SKM-1 (cell line): ENCODE results near the gene ANK3.
A peak's percentile ranks its signal among the peaks of the same experiment; 100 is the strongest.

Source experiments
- DNase-seq: peaks from one replicate; lab custom pipeline; 2025; ENCODE audit not compliant: unreplicated experiment; lab: John Stamatoyannopoulos, UW

Gene ANK3

DNA sequence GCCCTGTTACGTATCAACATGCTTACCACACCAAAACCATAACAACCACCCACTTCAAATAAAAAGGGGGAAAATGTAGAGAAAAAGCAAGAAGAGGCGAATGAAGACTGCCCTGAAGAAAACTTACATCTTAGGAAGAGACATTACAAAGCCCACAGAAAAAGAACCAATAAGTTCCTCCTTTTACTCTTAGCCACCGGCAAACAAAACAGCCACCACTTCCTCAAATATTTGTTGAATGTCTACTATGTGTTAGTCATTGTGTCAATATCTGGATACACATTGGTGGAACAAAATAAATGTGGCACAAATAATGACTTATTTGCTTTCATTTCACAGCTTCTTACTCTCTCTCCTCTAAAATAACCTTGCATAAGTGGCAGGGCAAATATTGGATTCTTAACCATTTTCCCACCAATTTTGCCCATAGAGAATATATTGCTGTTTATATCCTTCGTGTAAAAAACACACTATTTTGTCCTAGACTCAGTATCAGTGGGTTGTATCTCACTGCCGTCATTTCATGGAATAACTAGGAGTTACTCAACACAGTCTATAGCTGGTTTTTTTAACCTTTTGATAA lies 106.8 kb downstream of the ANK3 start:
- DNase-seq: peak; percentile 73

DNA sequence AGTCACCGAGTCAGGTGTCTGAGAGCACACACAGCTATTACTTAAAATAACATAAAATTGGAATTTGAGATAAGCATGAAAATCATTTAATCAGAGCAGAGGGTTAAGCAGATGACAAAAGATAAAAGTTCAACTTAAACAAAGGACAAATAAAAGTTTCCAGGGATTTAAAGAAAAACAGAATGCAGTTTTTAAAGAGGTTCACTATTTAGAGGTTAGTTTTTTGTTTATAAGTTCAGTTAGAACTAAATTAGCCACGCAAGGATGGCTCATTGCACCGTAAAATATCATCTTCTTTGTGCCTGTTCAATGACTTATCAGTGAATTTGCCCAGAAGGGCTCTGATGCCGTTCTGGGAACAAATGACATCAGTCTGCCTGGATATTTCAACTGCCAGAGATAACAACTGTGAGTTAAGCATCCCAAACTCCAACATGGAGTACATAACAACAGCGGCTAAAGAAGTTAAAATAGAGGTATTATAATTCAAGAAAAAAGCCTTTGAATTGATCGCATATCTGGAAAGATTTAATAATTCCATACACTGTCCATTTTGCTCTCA lies 107.8 kb downstream of the ANK3 start:
- no peak for DNase-seq

GRCh38 chr10:60281331-60281730 lies 108.3 kb downstream of the ANK3 start:
- DNase-seq: no peak

GRCh38 chr10:60280475-60280874 lies 109.2 kb downstream of the ANK3 start:
- no peak for DNase-seq

- DNase-seq: no peak
Measured at GRCh38 chr10:60277656-60278055, 112.0 kb downstream of the ANK3 start.

DNA sequence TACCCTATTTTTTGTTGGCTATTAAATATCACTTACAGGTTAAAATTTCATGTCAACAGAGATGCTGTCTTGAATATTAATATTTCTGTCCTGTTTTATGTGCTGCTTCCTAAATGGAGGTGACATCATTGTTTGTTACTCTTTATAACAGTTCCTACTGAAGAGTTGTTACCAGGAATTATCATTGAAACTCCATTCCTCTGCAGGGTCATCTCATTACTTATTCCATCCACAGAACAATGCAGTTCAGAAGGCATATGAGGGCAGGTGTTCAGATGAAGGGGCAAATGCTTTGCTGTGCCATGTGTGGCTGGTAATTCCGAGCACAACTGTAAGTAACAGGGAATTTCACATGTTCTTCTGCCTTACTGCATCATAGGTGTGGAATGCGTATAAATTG lies 113.4 kb downstream of the ANK3 start:
- no peak for DNase-seq

- DNase-seq: peak; percentile 70
Measured at GRCh38 chr10:60271319-60272040, 118.2 kb downstream of the ANK3 start.

GRCh38 chr10:60270426-60270825 lies 119.2 kb downstream of the ANK3 start:
- DNase-seq: no peak

DNA sequence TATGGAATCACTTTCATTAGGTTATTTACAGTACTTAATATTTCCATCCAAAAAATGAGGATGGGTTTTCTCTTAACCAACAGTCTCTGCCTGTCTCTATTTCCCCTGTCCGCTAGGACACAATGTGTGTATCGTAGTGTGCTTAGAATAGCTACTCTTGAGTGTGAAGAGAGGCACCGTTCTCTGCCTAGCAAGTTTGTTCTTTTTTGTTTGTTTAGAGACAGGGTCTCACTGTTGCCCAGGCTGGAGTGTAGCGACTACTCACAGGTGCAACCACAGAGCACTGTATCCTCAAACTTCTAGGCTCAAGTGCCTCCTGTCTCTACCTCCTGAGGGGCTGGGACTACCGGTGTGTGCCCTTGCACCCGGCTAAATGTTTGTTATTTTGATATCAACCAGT lies 121.9 kb downstream of the ANK3 start:
- DNase-seq: no peak

GRCh38 chr10:60266513-60266912 lies 123.2 kb downstream of the ANK3 start:
- no peak for DNase-seq

- DNase-seq: no peak
Measured at GRCh38 chr10:60262647-60263126, 127.0 kb downstream of the ANK3 start.

DNA sequence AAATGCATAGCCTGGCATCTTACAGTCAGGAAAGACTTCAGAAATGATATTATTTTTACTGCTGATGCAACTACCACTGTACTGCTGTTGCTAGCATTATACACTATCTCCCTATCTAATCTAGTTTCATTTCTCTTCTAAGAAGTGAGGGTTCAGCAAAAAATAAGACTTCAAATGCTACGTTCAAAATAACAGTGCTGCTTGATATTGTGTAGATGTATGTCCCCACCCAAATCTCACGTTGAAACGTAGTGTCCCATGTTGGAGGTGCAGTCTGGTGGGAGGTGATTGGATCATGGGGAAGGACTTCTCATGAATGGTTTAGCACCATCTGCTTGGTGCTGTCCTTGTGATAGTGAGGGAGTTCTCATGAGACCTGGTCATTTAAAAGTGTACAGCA lies 129.4 kb downstream of the ANK3 start:
- no peak for DNase-seq

GRCh38 chr10:60258429-60258797 lies 131.3 kb downstream of the ANK3 start:
- DNase-seq: no peak

GRCh38 chr10:60257767-60258428 lies 131.8 kb downstream of the ANK3 start:
- no peak for DNase-seq

DNA sequence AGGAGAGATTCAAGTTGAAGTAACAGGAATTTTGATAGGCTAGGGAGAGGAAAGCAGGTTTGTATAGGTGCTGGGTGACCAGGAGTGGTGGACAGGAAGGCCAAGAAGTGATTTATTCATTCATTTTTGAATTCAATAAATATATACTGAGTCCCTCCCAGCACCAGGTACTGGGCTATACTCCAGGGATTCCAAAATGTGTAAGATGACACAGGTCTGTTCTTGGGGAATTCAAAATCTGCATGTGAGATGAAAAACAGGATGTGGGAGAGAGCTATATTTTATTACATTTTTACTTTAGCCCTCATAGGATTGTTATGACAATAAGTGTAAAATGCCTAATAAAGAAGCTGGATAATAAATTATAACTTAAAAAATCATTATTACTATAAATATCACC lies 134.9 kb downstream of the ANK3 start:
- no peak for DNase-seq

DNA sequence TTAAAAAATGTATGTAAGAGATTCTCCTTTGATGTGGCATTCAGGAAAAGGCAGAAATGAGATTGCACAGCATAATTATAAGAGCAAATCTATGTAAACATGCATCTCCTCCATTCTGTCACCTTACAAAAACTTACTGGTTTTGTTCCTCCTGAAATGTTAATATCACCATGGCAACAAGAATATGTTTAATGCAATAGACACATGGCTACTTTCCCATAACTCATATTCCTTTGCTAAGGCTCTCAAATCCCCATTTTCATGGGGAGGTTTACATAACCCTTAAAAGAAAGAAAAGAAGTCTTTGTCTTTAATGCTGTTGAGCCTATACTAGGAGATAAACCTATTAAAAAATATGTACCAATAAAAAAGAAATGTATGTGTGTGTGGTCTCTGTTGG lies 136.2 kb downstream of the ANK3 start:
- DNase-seq: no peak

DNA sequence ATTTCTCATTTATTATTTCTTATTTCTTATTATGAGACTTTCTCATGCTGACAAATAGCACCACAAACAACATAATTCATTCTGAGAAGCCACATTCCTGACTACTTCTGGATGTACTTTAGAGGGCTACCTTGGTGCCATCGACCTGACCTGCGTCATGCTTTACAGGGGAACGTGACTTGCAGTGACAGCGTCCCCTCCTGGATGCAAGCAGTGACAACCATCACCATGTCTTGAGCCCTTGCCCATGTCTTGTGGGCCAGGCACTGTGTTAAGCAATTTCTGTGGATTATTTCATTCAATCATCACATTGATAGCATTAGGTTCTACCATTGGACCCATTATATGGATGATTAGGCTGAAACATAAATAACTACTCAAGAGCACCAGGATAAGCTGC lies 137.0 kb downstream of the ANK3 start:
- DNase-seq: no peak

DNA sequence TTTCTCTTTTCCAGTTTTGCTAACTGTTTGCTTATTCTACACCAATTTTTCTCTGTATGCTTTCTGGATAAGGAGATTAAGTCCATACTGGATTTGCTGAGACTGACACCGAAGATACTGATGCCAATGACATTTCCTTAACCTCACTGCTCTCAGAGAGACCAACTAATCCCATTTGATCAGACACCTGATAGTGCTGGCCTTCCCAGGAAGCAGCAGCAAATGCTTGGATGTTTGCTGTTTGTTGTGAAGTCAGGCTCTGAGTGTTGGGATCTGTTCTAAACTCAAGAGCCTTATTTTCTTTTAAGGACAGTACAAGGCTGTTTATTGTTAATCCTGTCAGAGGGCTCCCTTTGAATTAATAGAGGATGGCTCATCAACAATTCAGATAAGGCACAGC lies 143.3 kb downstream of the ANK3 start:
- DNase-seq: no peak

DNA sequence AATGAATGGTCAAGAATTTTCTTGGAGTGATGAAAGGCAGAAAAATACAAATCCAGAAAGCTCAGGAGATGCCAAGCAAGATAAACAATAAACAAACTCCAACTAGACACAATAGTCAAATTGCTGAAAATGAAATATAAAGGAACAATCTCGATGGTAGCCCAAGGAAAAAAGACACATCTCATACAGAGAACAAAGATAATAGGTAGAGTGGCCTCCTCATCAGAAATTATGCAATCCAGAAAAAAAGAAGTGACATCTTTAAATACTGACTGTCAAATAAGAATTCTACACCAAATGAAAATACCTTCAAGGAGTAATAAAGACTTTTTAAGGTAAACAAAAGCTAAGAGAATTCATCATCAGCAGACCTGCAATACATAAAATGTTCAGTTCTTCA lies 150.4 kb downstream of the ANK3 start:
- DNase-seq: no peak

DNA sequence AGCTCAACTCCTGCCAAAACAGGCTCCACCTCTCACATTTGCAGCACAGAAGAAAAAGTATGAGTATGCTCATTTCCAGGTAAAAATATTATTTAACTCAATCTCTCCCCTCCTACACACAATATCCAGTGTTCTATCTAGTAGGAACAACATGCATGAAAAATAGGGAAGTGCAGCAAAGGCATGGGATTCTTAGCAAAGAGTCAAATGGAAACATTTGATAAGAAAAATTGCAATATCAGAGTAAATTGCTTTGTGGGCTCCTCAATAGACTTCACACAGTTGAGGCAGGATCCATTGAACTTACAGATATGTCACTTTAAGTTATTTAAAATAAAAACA lies 150.9 kb downstream of the ANK3 start:
- DNase-seq: no peak

GRCh38 chr10:60237977-60238758 lies 151.5 kb downstream of the ANK3 start:
- DNase-seq: no peak
